Gastrocnemius medialis (tissue), 4 donors: Measurements from ENCODE around the gene FOXF1.

Experiments used
- POLR2A ChIP-seq, 2 donors: fragments of 450-650 bp; IDR thresholded peaks; one replicate each; pipeline ENCODE4 v1.6.1; 2017; ENCODE audit warnings: antibody characterized with exemption in 2 of 2, mild to moderate bottlenecking in 2 of 2, moderate library complexity in 2 of 2
- TF ChIP-seq, protein P1 (sequence below), 5 experiments: fragments of 450-650 bp in 3 of 5; fragments of 200-600 bp in 2 of 5; sonication (generic) in 2 of 5; IDR thresholded peaks in 4 of 5; conservative IDR thresholded peaks in 1 of 5; 1 replicate in 4 of 5; 2 replicates in 1 of 5; pipeline ENCODE4 v1.5.1; 2016 to 2019; ENCODE audit warnings: antibody characterized with exemption in 5 of 5, mild to moderate bottlenecking in 3 of 5, moderate library complexity in 3 of 5

DNA sequence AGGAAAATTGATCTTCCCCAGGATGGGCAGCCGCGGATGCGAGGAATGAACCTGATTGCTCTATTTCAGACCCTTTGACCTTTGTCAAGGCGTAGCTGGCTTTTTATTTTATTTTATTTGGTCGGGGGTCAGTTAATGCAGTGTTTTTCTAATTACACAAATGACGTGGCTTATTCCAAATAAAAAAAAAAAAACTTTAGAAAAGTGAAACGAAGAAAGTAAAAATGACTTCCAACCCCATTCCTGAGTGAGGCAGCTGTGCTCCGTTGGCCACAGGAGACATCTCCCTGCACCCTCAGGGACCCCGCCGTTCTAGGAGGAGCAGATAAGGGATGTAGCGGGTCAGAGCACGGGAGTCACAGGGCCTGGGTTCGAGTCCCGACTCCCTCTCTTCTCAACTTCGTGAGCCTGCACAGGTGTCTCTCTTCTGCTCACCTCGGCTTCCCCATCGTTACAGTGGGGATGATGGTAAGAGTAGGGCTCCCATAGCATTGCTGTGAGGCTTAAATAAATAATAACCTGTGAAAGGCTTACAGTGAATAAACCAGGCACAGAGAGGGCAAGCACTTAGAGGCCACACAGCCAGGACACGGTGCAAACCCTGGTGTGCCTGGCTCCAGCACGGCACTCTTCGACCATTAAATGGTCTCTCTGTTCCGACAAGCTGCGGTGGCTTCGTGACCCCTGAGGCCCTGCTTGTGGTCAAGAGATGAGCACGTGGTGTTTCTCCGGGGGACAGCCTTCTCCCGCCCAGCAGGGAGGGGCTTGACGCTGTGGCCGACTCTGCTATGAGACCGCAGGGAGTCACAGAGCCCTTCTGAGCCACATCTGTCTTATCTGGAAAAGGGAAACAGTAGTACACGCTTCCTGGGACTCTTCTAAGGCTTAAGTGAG is 10.2 kb downstream of the FOXF1 start:
- no peak for TF ChIP-seq POLR2A (IDR thresholded peaks at IDR 0.05)
- TF ChIP-seq, protein P1, sequence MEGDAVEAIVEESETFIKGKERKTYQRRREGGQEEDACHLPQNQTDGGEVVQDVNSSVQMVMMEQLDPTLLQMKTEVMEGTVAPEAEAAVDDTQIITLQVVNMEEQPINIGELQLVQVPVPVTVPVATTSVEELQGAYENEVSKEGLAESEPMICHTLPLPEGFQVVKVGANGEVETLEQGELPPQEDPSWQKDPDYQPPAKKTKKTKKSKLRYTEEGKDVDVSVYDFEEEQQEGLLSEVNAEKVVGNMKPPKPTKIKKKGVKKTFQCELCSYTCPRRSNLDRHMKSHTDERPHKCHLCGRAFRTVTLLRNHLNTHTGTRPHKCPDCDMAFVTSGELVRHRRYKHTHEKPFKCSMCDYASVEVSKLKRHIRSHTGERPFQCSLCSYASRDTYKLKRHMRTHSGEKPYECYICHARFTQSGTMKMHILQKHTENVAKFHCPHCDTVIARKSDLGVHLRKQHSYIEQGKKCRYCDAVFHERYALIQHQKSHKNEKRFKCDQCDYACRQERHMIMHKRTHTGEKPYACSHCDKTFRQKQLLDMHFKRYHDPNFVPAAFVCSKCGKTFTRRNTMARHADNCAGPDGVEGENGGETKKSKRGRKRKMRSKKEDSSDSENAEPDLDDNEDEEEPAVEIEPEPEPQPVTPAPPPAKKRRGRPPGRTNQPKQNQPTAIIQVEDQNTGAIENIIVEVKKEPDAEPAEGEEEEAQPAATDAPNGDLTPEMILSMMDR (IDR thresholded peaks at IDR 0.05 in 4 of 5, conservative IDR thresholded peaks at IDR 0.05 in 1 of 5): no peak
